ENCODE measurements around the gene COL6A3. TPM values are rescaled to one million over a fixed set of nuclear protein-coding genes. Genes with fewer than 3 reads are reported as not detected.

The COL6A3 gene
- total RNA-seq, 1 donor from 2014 or later = 57.1 TPM

DNA sequence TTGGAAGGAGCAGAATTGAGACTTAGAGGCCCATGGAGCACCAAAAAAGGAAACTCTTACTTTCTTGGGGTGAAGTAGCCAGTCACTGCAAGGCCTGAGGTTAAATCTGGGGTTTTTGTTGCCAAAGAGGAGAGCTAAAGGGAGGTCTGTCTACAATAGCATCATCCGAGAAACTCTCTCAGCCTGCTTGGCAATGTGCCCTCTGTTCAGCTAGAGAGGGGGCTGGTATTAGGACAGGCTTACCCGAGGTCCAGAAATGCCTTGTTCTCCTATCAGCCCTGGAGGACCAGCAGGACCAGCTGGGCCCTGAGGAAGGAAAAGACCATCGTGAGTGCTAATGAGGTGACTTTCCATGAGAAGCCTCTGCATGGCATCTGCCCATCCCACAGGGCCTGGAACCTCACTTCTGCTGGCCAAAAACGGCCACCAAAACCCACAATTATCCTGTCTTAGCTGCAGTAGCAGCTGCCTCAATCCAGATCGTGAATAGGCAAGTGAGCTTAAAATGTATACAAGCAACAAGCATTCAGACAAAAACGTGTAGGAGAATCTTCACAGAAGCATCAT, 61.6 kb downstream of the COL6A3 start:
- Histone ChIP-seq H3K4me1 (peaks cover 2% of the 10 kb centered on the region), H3K9me3 (replicated peaks) (no peaks in the 10 kb centered on the region), H3K4me3 (no peak overlapping the region), H3K27ac (replicated peaks) (peak overlapping the region; percentile 42), H3K27me3 (ENCODE audit: low read depth) (peaks cover 41% of the 10 kb centered on the region), H3K36me3 (peaks cover 11% of the 10 kb centered on the region)
- TF ChIP-seq, protein P1, sequence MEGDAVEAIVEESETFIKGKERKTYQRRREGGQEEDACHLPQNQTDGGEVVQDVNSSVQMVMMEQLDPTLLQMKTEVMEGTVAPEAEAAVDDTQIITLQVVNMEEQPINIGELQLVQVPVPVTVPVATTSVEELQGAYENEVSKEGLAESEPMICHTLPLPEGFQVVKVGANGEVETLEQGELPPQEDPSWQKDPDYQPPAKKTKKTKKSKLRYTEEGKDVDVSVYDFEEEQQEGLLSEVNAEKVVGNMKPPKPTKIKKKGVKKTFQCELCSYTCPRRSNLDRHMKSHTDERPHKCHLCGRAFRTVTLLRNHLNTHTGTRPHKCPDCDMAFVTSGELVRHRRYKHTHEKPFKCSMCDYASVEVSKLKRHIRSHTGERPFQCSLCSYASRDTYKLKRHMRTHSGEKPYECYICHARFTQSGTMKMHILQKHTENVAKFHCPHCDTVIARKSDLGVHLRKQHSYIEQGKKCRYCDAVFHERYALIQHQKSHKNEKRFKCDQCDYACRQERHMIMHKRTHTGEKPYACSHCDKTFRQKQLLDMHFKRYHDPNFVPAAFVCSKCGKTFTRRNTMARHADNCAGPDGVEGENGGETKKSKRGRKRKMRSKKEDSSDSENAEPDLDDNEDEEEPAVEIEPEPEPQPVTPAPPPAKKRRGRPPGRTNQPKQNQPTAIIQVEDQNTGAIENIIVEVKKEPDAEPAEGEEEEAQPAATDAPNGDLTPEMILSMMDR (IDR thresholded peaks at IDR 0.05; ENCODE audit: borderline replicate concordance) = no peak
- DNase-seq = no peak
- intact Hi-C loops (cut with micrococcal nuclease) = no loop called here

DNA sequence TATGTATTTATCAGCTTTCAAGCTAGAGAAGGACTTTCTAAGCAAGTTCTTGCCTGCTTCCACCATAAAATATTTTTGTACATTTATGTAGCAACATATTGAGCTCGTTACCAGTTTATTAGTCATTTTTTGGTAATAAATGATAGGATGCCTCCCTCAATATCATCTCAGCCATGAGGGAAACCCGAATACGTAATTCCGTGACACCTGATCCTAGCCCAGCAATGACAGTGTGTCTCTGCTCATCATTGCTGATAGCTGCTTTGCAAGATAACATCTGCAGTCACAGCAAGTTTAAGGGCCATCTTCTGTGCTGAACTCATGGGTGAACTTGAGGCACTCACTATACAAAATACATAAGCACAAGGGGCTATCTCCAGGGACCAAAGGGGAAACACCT, 62.2 kb downstream of the COL6A3 start:
- Histone ChIP-seq H3K4me1 (no peaks in the 10 kb centered on the region), H3K9me3 (replicated peaks) (no peaks in the 10 kb centered on the region), H3K4me3 (no peak overlapping the region), H3K27me3 (ENCODE audit: low read depth) (peaks cover 39% of the 10 kb centered on the region), H3K27ac (replicated peaks) (no peak overlapping the region), H3K36me3 (peaks cover 6% of the 10 kb centered on the region)
- DNase-seq = no peak
- intact Hi-C loops (cut with micrococcal nuclease) = no loop called here
- TF ChIP-seq, protein P1 (IDR thresholded peaks at IDR 0.05; ENCODE audit: borderline replicate concordance) = no peak

DNA sequence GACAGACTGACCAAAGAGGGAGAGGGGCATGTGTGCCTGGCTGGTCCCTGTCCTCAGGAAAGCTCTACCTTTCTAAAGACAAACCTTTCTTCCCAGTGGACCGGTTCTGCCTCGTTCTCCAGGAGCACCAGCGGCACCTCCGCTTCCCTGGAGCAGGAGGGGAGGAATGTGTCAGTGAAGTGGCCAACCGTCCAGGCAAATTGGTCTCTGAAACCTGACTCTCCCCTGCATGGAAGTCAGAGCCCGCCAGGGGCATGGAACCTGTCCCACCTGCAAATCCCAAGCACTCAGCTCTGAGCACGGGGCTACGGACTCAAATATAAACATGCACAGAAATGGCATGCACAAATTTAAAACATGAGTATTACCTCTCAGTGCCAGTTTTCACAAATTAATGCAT, 62.9 kb downstream of the COL6A3 start:
- DNase-seq = no peak
- TF ChIP-seq, protein P1 (IDR thresholded peaks at IDR 0.05; ENCODE audit: borderline replicate concordance) = no peak
- H3K4me3 ChIP-seq = no peak overlapping the region
- no peak overlapping the region for H3K27ac ChIP-seq (replicated peaks)
- intact Hi-C loops (cut with micrococcal nuclease) = no loop called here
- peaks cover 12% of the 10 kb centered on the region for H3K36me3 ChIP-seq
- peaks cover 34% of the 10 kb centered on the region for H3K27me3 ChIP-seq (ENCODE audit: low read depth)
- H3K4me1 ChIP-seq = no peaks in the 10 kb centered on the region
- no peaks in the 10 kb centered on the region for H3K9me3 ChIP-seq (replicated peaks)

DNA sequence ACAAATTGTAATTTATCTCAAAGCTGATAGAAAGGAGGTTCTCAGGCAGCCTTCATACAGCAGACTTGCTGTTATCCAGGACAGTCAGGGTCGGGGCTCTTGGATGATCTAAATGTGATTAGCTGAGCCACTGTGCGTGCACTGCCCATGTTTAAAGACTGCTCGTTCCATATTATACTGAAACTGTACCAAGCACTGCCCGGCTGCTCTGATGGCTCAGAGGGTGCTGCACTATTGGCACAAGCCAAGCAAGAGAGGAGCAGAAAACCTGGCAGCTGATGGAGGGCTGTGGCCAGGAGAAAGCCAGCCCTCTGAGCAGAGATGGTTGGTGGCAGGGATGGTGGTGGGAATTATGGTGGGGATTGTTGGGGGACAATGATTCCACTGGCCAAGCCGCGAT, 63.4 kb downstream of the COL6A3 start:
- no peak overlapping the region for H3K27ac ChIP-seq (replicated peaks)
- no peaks in the 10 kb centered on the region for H3K4me1 ChIP-seq
- peaks cover 16% of the 10 kb centered on the region for H3K36me3 ChIP-seq
- H3K9me3 ChIP-seq (replicated peaks) = no peaks in the 10 kb centered on the region
- intact Hi-C loops (cut with micrococcal nuclease) = no loop called here
- TF ChIP-seq, protein P1 (IDR thresholded peaks at IDR 0.05; ENCODE audit: borderline replicate concordance) = no peak
- no peak overlapping the region for H3K4me3 ChIP-seq
- H3K27me3 ChIP-seq (ENCODE audit: low read depth) = peaks cover 34% of the 10 kb centered on the region
- no peak for DNase-seq

DNA sequence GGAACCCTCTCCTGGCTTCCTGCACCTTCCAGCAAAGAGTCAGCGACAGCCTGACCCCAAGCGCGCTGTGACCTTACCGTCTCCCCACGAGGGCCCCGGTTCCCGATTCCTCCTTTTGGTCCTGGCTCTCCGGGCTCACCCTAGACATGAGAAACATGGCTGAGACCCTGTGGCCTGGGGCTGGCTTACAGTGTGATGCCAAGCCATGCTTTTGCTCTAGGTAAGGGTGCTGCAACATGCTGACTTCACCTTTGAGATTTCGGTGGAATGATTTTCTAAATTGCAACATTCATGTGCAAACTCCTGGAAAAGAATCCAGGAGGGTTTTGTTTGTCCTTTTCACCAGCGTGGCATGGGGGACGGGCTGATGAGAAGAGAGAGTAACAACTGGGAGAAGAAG, 63.9 kb downstream of the COL6A3 start:
- intact Hi-C loops (cut with micrococcal nuclease) = no loop called here
- peaks cover 34% of the 10 kb centered on the region for H3K27me3 ChIP-seq (ENCODE audit: low read depth)
- TF ChIP-seq, protein P1 (IDR thresholded peaks at IDR 0.05; ENCODE audit: borderline replicate concordance) = no peak
- H3K36me3 ChIP-seq = peaks cover 21% of the 10 kb centered on the region
- H3K27ac ChIP-seq (replicated peaks) = no peak overlapping the region
- no peaks in the 10 kb centered on the region for H3K9me3 ChIP-seq (replicated peaks)
- DNase-seq = no peak
- H3K4me3 ChIP-seq = no peak overlapping the region
- H3K4me1 ChIP-seq = no peaks in the 10 kb centered on the region

All from left ventricle myocardium inferior (tissue), 1 donor.